GM18511 (cell line): ENCODE measurements around the gene POGZ.

Source experiments
- ATAC-seq: cut with Tn5 transposase; IDR thresholded peaks from one replicate; pipeline ENCODE4 v1.9.1; 2021; ENCODE audit warnings: mild to moderate bottlenecking, moderate library complexity; ENCODE audit not compliant: unreplicated experiment

Gene POGZ, protein sequence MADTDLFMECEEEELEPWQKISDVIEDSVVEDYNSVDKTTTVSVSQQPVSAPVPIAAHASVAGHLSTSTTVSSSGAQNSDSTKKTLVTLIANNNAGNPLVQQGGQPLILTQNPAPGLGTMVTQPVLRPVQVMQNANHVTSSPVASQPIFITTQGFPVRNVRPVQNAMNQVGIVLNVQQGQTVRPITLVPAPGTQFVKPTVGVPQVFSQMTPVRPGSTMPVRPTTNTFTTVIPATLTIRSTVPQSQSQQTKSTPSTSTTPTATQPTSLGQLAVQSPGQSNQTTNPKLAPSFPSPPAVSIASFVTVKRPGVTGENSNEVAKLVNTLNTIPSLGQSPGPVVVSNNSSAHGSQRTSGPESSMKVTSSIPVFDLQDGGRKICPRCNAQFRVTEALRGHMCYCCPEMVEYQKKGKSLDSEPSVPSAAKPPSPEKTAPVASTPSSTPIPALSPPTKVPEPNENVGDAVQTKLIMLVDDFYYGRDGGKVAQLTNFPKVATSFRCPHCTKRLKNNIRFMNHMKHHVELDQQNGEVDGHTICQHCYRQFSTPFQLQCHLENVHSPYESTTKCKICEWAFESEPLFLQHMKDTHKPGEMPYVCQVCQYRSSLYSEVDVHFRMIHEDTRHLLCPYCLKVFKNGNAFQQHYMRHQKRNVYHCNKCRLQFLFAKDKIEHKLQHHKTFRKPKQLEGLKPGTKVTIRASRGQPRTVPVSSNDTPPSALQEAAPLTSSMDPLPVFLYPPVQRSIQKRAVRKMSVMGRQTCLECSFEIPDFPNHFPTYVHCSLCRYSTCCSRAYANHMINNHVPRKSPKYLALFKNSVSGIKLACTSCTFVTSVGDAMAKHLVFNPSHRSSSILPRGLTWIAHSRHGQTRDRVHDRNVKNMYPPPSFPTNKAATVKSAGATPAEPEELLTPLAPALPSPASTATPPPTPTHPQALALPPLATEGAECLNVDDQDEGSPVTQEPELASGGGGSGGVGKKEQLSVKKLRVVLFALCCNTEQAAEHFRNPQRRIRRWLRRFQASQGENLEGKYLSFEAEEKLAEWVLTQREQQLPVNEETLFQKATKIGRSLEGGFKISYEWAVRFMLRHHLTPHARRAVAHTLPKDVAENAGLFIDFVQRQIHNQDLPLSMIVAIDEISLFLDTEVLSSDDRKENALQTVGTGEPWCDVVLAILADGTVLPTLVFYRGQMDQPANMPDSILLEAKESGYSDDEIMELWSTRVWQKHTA (N-terminal part only)

DNA sequence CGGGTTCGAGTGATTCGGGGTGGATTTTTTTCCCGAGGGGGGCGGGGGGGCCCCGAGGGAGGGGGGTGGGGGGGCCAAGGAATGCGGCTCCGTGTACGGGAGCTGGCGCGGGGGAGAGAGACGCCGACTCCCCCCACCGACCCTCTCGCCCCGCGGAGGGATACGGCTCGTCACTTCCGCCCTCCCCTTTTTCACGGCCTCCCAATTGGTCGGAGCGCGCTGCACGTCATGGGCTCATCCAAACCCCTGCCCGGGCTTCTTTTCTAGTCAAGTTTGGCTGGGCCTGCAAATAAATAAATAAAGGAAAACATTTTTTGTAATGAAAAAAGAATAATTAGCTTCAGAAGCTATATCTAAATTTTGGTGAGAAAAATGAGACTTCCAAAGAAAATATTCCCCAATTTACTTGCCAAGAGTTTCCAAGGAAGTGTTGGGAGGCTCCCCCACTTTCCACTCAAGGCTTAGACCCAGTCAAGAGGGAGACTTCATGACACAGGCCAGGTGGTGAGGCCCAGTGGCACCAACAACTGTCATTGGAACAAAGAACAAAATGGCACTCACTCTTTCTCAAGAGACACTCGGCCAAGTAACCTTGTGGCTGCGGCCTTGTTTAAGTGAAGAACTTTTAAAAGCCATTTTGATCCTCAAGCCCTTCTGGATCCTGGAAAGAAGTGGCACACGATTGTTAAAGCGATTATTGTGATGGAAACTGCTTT lies at the start of gene POGZ:
Gene POGZ (minus strand): TSS at position 164 of the 716 bp plus-strand sequence. CDS start 17,290 bp downstream, outside the sequence.
- peak; percentile 73 for ATAC-seq

DNA sequence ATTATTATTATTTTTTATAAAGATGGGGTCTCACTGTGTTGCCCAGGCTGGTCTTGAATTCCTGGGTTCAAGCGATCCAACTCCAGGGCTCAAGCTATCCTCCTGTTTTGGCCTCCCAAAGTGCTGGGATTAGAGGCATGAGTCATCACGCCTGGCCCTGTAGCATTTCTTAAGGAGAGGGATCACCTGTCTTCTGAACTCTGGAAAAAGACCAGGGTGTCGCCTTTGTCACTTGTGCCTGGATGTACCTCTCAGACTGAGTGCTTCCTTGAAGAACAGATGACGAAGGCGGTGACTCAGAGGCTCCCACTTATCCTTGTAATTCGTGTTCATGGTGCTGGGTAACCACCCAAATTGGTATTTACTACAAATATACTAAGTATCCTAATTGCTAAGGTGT lies 49.5 kb upstream of the POGZ start:
- no peak for ATAC-seq

- no peak for ATAC-seq
These were observed 45.5 kb upstream of the POGZ start for GRCh38 chr1:151504759-151505158.

DNA sequence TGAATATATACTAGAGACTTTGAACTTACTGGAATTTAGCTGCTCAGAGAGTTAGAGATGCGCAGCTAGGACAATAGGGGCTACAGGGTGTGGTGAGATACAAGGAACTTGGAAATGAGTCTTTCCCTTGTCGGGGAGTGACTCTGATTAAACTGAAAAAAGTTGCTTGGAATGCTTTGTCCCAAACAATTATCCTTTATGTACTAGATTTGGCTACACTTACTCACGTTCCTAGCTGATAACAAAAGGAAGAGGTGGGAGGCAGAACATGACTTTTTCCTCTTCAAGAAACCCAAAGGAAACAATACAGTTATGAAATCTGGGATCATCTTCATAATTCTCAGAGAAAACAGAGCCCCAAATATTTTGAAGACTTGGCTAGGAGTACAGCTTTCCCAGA lies 45.0 kb upstream of the POGZ start:
- no peak for ATAC-seq

GRCh38 chr1:151502859-151503780 lies 43.8 kb upstream of the POGZ start:
- ATAC-seq = no peak

- no peak for ATAC-seq
These were observed 42.9 kb upstream of the POGZ start for GRCh38 chr1:151502035-151502700.

DNA sequence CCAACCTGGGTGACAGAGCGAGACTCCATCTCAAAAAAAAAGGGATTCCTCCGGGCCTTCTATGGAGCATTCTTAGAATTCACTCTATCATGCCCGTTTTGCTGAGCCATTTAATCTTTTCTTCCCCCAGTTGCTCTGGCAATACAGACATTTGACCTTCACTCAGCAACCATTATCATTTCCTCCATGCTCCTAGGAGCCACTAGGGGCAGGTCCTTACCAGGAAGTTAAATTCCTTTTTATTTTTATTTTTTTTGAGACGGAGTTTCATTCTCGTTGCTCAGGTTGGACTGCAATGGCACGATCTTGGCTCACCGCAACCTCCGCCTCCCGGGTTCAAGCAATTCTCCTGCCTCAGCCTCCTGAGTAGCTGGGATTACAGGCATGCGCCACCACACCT lies 42.2 kb upstream of the POGZ start:
- no peak for ATAC-seq

GRCh38 chr1:151499930-151500329 lies 40.6 kb upstream of the POGZ start:
- ATAC-seq = no peak

DNA sequence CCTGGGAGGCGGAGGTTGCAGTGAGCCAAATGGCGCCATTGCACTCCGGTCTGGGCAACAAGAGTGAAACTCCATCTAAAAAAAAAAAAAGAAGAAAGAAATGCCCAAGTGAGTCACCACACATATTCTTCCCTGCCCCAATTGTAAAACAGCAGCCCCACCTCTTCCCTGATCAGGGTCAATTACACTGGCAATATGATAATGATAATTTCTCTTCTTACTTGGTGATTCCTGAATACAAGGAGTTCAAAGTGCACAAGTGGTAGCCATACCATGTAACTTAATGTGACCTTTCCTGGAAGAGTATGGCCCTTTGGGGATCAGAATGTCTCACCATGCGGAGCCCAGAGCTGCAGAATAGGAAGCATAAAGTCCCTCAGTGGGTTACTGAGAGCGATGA lies 40.1 kb upstream of the POGZ start:
- no peak for ATAC-seq

- ATAC-seq = no peak
These were observed 36.0 kb upstream of the POGZ start for GRCh38 chr1:151495316-151495715.

DNA sequence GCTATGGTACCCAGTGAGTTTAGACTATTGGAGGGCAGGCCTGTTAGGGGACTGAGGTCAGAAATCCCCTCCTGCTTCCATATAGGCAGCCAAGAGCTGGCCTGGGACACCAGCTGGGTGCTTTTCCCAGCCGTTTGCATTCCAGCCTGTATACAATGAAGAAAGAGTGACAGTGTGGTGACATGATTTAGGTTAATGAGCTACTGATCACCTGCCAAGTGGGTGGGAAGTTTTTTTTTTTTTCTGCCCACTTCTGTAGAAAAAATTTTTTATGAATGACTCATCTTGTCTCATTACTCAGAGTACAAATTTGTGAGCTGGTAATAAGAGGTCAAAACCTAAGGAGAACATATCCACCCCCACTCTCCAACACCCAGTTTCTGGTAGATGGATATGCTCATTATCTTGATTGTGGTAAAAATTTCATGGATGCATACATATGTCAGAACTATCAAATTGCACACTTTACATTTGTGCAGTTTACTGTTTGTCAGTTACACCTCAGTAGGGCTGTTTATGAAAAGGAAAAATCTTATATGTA lies 35.5 kb upstream of the POGZ start:
- no peak for ATAC-seq

- no peak for ATAC-seq
These were observed 33.7 kb upstream of the POGZ start for GRCh38 chr1:151493042-151493441.

- ATAC-seq = no peak
These were observed 32.8 kb upstream of the POGZ start for GRCh38 chr1:151492120-151492519.

- ATAC-seq = no peak
These were observed 32.3 kb upstream of the POGZ start for GRCh38 chr1:151491641-151492040.

GRCh38 chr1:151486557-151486956 lies 27.3 kb upstream of the POGZ start:
- ATAC-seq = no peak

DNA sequence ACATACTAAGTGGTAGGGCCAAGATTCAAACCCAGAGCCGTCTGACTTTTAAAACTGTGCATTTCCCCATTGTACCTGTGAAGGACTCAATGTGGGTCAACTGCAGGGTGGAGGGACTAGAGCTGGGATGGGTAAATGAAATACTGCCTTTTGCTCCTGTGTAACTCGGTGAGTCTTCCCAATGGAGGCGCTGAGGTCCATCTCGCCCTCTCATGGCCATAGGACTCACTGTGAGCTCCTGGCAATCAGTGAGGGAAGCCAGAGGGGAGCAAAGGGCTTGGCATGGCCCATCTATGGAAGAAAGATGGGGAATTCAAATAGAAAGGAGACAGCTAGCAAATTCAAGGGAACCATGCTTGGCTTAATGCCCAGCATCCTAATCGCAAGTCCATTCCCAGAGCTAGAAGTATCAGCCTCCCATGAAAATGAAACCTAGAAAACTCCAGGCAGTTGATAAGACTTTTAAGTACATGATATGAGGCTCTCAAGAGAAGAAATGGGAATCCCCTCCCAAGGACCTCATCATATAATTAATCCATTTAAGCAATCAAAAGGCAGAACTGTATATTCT lies 26.5 kb upstream of the POGZ start:
- ATAC-seq = no peak

GRCh38 chr1:151482017-151482416 lies 22.7 kb upstream of the POGZ start:
- no peak for ATAC-seq

DNA sequence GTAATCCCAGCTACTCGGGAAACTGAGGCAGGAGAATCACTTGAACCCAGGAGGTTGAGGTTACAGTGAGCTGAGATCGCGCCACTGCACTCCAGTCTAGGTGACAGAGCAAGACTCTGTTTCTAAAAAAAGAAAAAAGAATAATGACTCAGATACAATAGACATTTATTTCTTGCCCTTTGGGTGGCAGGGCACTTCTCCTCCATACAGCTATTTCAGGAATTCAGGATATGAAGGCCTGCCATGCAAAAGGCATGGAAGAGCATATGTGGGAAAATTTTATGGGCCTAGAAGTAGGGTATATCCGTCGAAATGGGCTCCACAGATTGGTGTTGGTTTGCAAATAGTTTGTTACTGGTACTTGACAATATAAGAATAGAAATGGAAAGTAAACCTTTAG lies 20.2 kb upstream of the POGZ start:
- no peak for ATAC-seq
